ENCODE measurements around the gene IZUMO2.

The IZUMO2 gene

GRCh38 chr19:50162988-50163387 lies at the start of gene IZUMO2:
TSS of gene IZUMO2 (minus strand) at chr19:50163281. CDS start at chr19:50163194, 87 bp downstream.
- in situ Hi-C loops (cut with HindIII; ENCODE audit: low sequenced_read_pairs) = no loop called here

DNA sequence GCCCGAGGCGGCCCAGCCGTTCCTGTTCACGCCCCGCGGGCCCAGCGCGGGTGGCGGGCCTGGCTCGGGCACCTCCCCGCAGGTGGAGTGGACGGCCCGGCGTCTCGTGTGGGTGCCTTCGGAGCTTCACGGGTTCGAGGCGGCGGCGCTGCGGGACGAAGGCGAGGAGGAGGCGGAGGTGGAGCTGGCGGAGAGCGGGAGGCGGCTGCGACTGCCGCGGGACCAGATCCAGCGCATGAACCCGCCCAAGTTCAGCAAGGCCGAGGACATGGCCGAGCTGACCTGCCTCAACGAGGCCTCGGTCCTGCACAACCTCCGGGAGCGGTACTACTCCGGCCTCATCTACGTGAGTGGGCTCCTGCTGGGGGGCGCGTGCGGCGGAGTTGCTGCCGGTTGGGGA lies 47.3 kb upstream of the IZUMO2 start:
- in situ Hi-C loops (cut with HindIII; ENCODE audit: low sequenced_read_pairs) = no loop called here

GRCh38 chr19:50209131-50209530 lies 46.0 kb upstream of the IZUMO2 start:
- in situ Hi-C loops (cut with HindIII; ENCODE audit: low sequenced_read_pairs) = no loop called here

GRCh38 chr19:50207730-50208129 lies 44.6 kb upstream of the IZUMO2 start:
- in situ Hi-C loops (cut with HindIII; ENCODE audit: low sequenced_read_pairs) = no loop called here

DNA sequence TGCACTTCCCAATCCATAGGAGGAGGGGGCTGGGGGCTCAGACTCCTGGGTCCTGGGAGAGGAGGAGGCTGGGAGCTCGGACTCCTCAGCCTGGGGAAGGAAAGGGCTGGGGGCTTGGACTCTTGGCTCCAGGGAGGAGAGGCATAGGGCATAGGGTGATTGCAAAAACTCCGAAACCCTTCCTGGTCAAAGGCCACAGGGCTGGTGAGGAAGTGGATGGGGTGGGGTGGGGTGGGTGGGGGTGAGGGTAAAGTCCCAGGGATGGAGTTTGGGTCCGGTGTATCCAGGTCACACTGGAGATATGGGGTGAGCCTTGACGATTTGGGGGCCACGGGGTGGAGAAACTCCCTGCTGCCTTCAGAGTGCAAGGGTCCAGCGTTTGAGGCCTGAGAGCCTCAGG lies 43.1 kb upstream of the IZUMO2 start:
- in situ Hi-C loops (cut with HindIII; ENCODE audit: low sequenced_read_pairs) = no loop called here

- in situ Hi-C loops (cut with HindIII; ENCODE audit: low sequenced_read_pairs) = no loop called here
Observed at GRCh38 chr19:50205681-50206138, 42.6 kb upstream of the IZUMO2 start.

GRCh38 chr19:50204811-50205675 lies 42.0 kb upstream of the IZUMO2 start:
- in situ Hi-C loops (cut with HindIII; ENCODE audit: low sequenced_read_pairs) = no loop called here

- in situ Hi-C loops (cut with HindIII; ENCODE audit: low sequenced_read_pairs) = no loop called here
Observed at GRCh38 chr19:50204081-50204428, 41.0 kb upstream of the IZUMO2 start.

DNA sequence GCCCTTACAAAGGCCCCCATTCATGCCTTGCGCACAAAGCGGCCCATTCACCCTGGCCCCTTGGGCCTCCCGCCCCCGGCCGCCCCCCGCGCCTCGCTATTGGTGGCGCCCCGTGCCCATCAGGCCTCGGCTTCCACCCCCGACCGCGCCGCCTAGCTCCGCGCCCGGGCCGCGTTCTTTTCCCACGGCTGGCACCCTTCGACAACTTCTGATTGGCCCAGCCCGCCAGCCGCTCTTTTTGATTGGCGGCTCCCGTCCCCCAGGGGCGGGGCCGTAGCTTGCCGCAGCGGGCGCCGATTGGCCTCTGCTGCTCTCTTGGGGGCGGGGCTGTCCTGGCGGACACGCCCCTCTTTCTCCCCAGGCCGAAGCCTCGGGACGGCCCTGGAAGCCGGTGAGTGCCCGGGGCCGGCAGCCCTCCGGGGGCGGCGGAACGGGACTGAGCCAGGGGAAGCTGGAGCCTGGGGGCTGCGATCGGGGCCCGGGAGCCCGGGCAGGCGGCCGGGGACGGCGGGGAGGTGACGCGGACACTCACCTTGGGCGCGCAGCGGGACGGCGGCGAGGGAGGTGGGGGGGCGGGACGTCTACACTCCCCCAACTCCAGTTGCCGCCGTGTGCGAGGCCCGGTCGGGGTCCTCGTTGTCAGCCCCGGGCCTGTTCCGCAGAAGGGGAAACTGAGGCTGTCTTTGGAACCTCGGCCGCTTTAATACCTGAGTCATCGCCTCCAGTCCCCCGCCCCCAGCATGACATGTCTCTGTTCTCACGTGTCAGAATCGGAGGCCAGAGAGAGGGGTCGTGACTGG lies 40.4 kb upstream of the IZUMO2 start, which contains the start of gene MYH14:
Gene MYH14 (plus strand): TSS at position 342 of the 800 bp plus-strand sequence. CDS start 6,744 bp downstream, outside the sequence.
- in situ Hi-C loops (cut with HindIII; ENCODE audit: low sequenced_read_pairs) = no loop called here

- in situ Hi-C loops (cut with HindIII; ENCODE audit: low sequenced_read_pairs) = no loop called here
Observed at GRCh38 chr19:50202962-50203280, 39.8 kb upstream of the IZUMO2 start.

- in situ Hi-C loops (cut with HindIII; ENCODE audit: low sequenced_read_pairs) = no loop called here
Observed at GRCh38 chr19:50202386-50202785, 39.3 kb upstream of the IZUMO2 start.

- in situ Hi-C loops (cut with HindIII; ENCODE audit: low sequenced_read_pairs) = no loop called here
Observed at GRCh38 chr19:50199259-50199555, 36.1 kb upstream of the IZUMO2 start.

DNA sequence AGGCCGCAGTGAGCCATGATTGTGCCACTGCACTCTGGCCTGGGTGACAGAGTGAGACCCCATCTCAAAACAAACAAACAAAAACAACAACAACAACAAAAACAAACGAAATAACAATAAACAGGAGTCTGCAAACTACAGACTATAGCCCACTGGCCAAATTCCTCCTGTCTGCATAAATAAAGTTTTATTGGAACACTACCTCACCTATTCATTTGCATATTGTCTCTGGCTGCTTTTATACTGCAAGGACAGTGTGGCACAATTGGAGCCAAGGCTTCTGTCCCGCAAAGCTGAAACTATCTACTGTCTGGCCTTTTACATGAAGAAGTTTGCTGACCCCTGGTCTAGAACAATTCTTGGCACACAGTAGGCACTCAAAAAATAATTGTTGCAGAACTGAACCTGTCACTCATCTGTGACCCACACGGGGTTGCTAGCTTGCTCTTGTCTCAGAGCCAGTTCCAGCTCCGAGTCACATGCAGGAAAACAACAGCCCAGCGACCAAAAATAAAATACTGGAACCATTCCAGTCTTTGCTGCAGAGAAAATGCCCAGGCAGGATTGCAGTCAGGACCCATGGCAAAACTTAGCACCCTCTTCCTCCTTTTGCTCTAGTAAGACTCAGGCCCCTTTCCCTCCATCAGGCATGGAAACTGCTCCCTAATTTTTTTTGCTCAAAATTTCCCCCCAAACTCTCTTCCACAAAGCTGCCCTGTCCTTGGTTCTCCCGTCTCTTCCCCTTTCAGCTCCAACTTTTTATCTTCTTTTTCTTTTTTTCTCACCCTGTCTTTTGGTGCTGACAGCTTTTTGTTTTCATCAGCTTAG lies 35.6 kb upstream of the IZUMO2 start:
- in situ Hi-C loops (cut with HindIII; ENCODE audit: low sequenced_read_pairs) = no loop called here

DNA sequence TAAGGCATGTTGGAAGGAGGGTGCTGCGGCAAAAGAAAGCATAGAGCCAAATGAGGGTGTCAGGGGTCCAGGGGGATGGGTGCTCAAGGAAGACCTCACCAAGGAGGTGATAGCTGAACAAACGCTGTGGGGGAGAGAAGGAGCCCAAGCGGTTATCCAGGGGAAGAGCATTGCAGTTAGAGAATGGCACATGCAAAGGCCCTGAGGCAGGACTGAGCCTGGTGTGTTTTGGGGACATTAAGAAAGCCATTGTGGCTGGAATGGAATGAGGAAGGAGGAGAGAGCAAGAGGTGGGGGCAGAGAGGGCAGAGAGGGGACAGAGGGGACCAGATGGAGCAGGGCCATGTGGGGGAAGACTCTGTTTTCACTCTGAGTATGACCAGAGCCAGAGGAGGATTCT lies 34.3 kb upstream of the IZUMO2 start:
- in situ Hi-C loops (cut with HindIII; ENCODE audit: low sequenced_read_pairs) = no loop called here

- in situ Hi-C loops (cut with HindIII; ENCODE audit: low sequenced_read_pairs) = no loop called here
Observed at GRCh38 chr19:50196322-50196932, 33.3 kb upstream of the IZUMO2 start.

- in situ Hi-C loops (cut with HindIII; ENCODE audit: low sequenced_read_pairs) = no loop called here
Observed at GRCh38 chr19:50195224-50195623, 32.1 kb upstream of the IZUMO2 start.

DNA sequence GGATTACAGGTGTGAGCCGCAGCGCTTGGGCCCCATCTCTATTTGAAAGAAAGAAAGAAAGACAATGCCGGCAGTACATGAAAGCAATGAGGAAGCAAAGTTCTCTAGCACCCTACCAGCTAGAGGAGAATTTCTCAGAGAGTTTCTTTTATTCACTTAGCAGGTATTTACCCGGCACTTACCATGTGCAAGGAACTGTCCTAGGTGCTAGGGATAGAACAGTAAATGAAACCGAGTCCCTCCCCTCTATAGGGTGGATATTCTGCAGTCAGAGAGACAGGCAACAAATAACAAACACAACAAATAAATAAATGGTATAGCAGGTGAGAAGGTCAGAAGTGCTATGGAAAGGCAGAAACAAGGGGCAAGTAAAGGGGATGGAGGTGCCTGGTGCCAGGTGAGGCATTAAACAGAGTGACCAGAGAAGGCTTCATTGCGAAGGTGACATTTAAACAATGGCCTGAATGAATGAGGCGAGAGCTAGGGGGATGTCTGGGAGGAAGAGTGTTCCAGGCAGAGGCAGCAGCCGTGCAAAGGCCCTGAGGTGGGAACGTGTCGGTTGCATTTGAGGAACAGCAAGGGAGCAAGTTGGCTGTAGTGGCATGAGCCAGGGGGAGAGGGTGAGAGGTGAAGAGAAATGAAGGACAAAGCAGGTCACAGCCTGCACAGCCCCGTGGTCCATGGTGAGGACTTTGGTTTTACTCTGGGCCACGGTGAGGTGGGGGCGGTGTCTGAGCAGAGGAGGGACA lies 29.6 kb upstream of the IZUMO2 start:
- in situ Hi-C loops (cut with HindIII; ENCODE audit: low sequenced_read_pairs) = no loop called here

DNA sequence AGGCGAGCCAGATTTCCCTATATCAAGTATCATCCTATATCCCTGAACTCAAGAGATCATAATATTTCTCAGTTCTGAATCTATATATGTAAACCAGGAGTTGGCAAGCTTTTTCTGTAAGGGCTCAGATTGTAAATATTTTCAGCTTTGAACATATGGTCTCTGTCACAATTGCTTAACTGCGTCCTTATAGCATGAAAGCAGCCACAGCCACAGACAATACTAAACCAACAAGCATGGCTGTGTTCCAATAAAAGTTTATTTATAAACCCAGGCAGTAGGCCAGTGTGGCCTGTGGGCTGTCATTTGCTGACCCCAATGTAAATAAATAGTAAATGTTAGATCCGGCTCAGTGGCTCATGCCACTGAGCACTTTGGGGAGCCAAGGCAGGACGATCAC lies 28.1 kb upstream of the IZUMO2 start:
- in situ Hi-C loops (cut with HindIII; ENCODE audit: low sequenced_read_pairs) = no loop called here

GRCh38 chr19:50190439-50190891 lies 27.4 kb upstream of the IZUMO2 start:
- in situ Hi-C loops (cut with HindIII; ENCODE audit: low sequenced_read_pairs) = no loop called here

GRCh38 chr19:50189331-50189730 lies 26.2 kb upstream of the IZUMO2 start:
- in situ Hi-C loops (cut with HindIII; ENCODE audit: low sequenced_read_pairs) = no loop called here
